H1 (cell line): ENCODE data around the gene SHLD2.
"Not testable (repeated sequence)": the region's sequence is repeated elsewhere in the genome, so short reads cannot be mapped to it uniquely, and the experiment has no call there.

Source experiments
- CHD2 ChIP-seq: IDR thresholded peaks from 2 replicates; pipeline ENCODE4 v1.6.1; 2012; ENCODE audit warnings: low read length, improper control_type of control experiment
- EP300 ChIP-seq, 2 experiments: IDR thresholded peaks; 1 replicate in 1 of 2; 2 replicates in 1 of 2; pipeline ENCODE4 v1.6.1; 2011 to 2012; ENCODE audit warnings: low read depth in 2 of 2, low read length in 2 of 2, mild to moderate bottlenecking in 2 of 2, borderline replicate concordance in 1 of 2, inconsistent platforms in 1 of 2, moderate library complexity in 1 of 2
- GTF2F1 ChIP-seq: IDR thresholded peaks from 2 replicates; pipeline ENCODE4 v1.6.1; 2012; ENCODE audit warnings: low read depth, low read length, improper control_type of control experiment, borderline replicate concordance
- JUND ChIP-seq: IDR thresholded peaks from 2 replicates; pipeline ENCODE4 v1.6.1; 2011; ENCODE audit warnings: mild to moderate bottlenecking, improper control_type of control experiment, low read length
- MAX ChIP-seq: IDR thresholded peaks from 2 replicates; pipeline ENCODE4 v1.6.1; 2012; ENCODE audit warnings: inconsistent platforms
- NANOG ChIP-seq: IDR thresholded peaks from 2 replicates; pipeline ENCODE4 v1.6.1; 2011; ENCODE audit warnings: low read length, low read depth, mild to moderate bottlenecking, inconsistent platforms; ENCODE audit not compliant: insufficient read depth, poor library complexity, severe bottlenecking
- NRF1 ChIP-seq: IDR thresholded peaks from 2 replicates; pipeline ENCODE4 v1.6.1; 2011; ENCODE audit warnings: mild to moderate bottlenecking, low read depth, low read length, improper control_type of control experiment
- POLR2AphosphoS5 ChIP-seq: IDR thresholded peaks from 2 replicates; pipeline ENCODE4 v1.6.1; 2011; ENCODE audit warnings: low read depth, low read length
- RBBP5 ChIP-seq: IDR thresholded peaks from 2 replicates; pipeline ENCODE4 v1.7.1; 2012; ENCODE audit warnings: low read depth, mild to moderate bottlenecking, inconsistent platforms, low read length, moderate library complexity, borderline replicate concordance
- TEAD4 ChIP-seq: IDR thresholded peaks from 2 replicates; pipeline ENCODE4 v1.6.1; 2012; ENCODE audit warnings: low read depth, low read length, inconsistent platforms, mixed read lengths
- YY1 ChIP-seq: IDR thresholded peaks from 2 replicates; pipeline ENCODE4 v1.6.1; 2011; ENCODE audit warnings: low read depth, mild to moderate bottlenecking, low read length
- TF ChIP-seq, protein P1 (sequence below), 3 experiments: IDR thresholded peaks; 1 replicate in 2 of 3; 2 replicates in 1 of 3; pipeline versions ENCODE4 v1.5.1 to v1.6.1; 2011; ENCODE audit warnings: low read length in 3 of 3, mild to moderate bottlenecking in 3 of 3, inconsistent platforms in 2 of 3, low read depth in 1 of 3, moderate library complexity in 1 of 3; ENCODE audit not compliant: insufficient read depth in 1 of 3; ENCODE audit errors: control extremely low read depth in 1 of 3

- not testable (repeated sequence) for TF ChIP-seq NRF1; NANOG; RBBP5; MAX; JUND; EP300 (IDR thresholded peaks at IDR 0.05; ENCODE audit: borderline replicate concordance in 1 of 2, low read depth in 2 of 2, low read length in 2 of 2); POLR2AphosphoS5; CHD2; GTF2F1; TEAD4; YY1
- TF ChIP-seq, protein P1, sequence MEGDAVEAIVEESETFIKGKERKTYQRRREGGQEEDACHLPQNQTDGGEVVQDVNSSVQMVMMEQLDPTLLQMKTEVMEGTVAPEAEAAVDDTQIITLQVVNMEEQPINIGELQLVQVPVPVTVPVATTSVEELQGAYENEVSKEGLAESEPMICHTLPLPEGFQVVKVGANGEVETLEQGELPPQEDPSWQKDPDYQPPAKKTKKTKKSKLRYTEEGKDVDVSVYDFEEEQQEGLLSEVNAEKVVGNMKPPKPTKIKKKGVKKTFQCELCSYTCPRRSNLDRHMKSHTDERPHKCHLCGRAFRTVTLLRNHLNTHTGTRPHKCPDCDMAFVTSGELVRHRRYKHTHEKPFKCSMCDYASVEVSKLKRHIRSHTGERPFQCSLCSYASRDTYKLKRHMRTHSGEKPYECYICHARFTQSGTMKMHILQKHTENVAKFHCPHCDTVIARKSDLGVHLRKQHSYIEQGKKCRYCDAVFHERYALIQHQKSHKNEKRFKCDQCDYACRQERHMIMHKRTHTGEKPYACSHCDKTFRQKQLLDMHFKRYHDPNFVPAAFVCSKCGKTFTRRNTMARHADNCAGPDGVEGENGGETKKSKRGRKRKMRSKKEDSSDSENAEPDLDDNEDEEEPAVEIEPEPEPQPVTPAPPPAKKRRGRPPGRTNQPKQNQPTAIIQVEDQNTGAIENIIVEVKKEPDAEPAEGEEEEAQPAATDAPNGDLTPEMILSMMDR (IDR thresholded peaks at IDR 0.05; ENCODE audit: control extremely low read depth in 1 of 3, insufficient read depth in 1 of 3, low read depth in 1 of 3, low read length in 3 of 3) = not testable (repeated sequence)
These were observed 37.2 kb downstream of the SHLD2 start for GRCh38 chr10:87132176-87132575.
